HG03097 (cell line): ENCODE measurements around the gene CIAO3.
A peak's percentile ranks its signal among the peaks of the same experiment; 100 is the strongest.

ENCODE experiments used
- ATAC-seq: cut with Tn5 transposase; IDR thresholded peaks from one replicate; pipeline ENCODE4 v1.9.1; 2021; ENCODE audit not compliant: unreplicated experiment, low FRiP score

Gene CIAO3

GRCh38 chr16:680967-681745 lies 59.6 kb downstream of the CIAO3 start:
- ATAC-seq = no peak

GRCh38 chr16:680625-680945 lies 60.2 kb downstream of the CIAO3 start:
- ATAC-seq = no peak

GRCh38 chr16:679814-680624 lies 60.8 kb downstream of the CIAO3 start, which contains the start of gene STUB1:
Gene STUB1, plus strand, starts transcription at chr16:680410. Its CDS starts 116 bp downstream, at chr16:680526.
- ATAC-seq = peak; percentile 34
